HepG2 (cell line): ENCODE data around the gene C2orf49. TPM values are rescaled to one million over a fixed set of nuclear protein-coding genes. Genes with fewer than 3 reads are reported as not detected.
A peak's percentile ranks its signal among the peaks of the same experiment; 100 is the strongest.

Experiments used
- AHR ChIP-seq: IDR thresholded peaks from 2 replicates; pipeline ENCODE4 v1.6.1; 2018; ENCODE audit warnings: missing genetic modification reagents, missing compliant biosample characterization
- CREM ChIP-seq, 2 experiments: sonication (generic) in 1 of 2; formaldehyde crosslinking in 1 of 2; IDR thresholded peaks; 2 replicates each; pipeline versions ENCODE4 v1.4.0 to v1.6.1; 2016 to 2020; ENCODE audit warnings: antibody characterized with exemption in 1 of 2, mild to moderate bottlenecking in 1 of 2, missing genetic modification reagents in 1 of 2
- ELF3 ChIP-seq: IDR thresholded peaks from 2 replicates; pipeline ENCODE4 v1.6.1; 2016; ENCODE audit warnings: missing genetic modification reagents, missing compliant biosample characterization
- FOXA3 ChIP-seq: IDR thresholded peaks from 2 replicates; pipeline ENCODE4 v1.6.1; 2016; ENCODE audit warnings: missing genetic modification reagents, missing compliant biosample characterization
- HIVEP1 ChIP-seq: sonication (generic); formaldehyde crosslinking; IDR thresholded peaks from 2 replicates; pipeline ENCODE4 v1.4.0; 2020; ENCODE audit warnings: mild to moderate bottlenecking, missing genetic modification reagents
- HNF4A ChIP-seq: sonication (generic); formaldehyde crosslinking; IDR thresholded peaks from 2 replicates; pipeline ENCODE4 v1.4.0; 2020; ENCODE audit warnings: missing genetic modification reagents
- KMT2B ChIP-seq: IDR thresholded peaks from 2 replicates; pipeline ENCODE4 v1.6.1; 2016; ENCODE audit warnings: missing genetic modification reagents, missing compliant biosample characterization
- MXI1 ChIP-seq: IDR thresholded peaks from 3 replicates; pipeline ENCODE4 v1.6.1; 2012; ENCODE audit warnings: low read depth, low read length, inconsistent platforms, borderline replicate concordance
- MYC ChIP-seq: sonication (generic); formaldehyde crosslinking; IDR thresholded peaks from 2 replicates; pipeline ENCODE4 v1.9.0; 2021; ENCODE audit warnings: missing genetic modification reagents, borderline replicate concordance
- NFKB2 ChIP-seq: sonication (generic); formaldehyde crosslinking; IDR thresholded peaks from 2 replicates; pipeline ENCODE4 v1.4.0; 2020; ENCODE audit warnings: missing genetic modification reagents, borderline replicate concordance
- NONO ChIP-seq, 2 experiments: fragments of 450-650 bp in 1 of 2; sonication (generic) in 1 of 2; formaldehyde crosslinking in 1 of 2; IDR thresholded peaks in 1 of 2; conservative IDR thresholded peaks in 1 of 2; 2 replicates each; pipeline versions ENCODE4 v1.6.1 to v1.8.0; 2017 to 2022; ENCODE audit warnings: mild to moderate bottlenecking in 1 of 2, missing genetic modification reagents in 1 of 2, moderate library complexity in 1 of 2
- PRPF4 ChIP-seq: fragments of 200-400 bp; formaldehyde crosslinking; IDR thresholded peaks from 2 replicates; pipeline ENCODE4 v1.6.1; 2016; ENCODE audit warnings: low read length, low read depth; ENCODE audit not compliant: poor library complexity, severe bottlenecking
- SOX6 ChIP-seq, 2 experiments: fragments of 450-650 bp in 1 of 2; sonication (generic) in 1 of 2; formaldehyde crosslinking in 1 of 2; IDR thresholded peaks; 2 replicates each; pipeline versions ENCODE4 v1.4.0 to v1.6.1; 2017 to 2020; ENCODE audit warnings: antibody characterized with exemption in 1 of 2, mild to moderate bottlenecking in 1 of 2, missing genetic modification reagents in 1 of 2
- STAG1 ChIP-seq: sonication (generic); formaldehyde crosslinking; IDR thresholded peaks from 2 replicates; pipeline ENCODE4 v1.4.0; 2020; ENCODE audit warnings: missing genetic modification reagents
- YY1 ChIP-seq: IDR thresholded peaks from 2 replicates; pipeline ENCODE4 v1.6.1; 2011; ENCODE audit warnings: low read length, low read depth, moderate library complexity, mild to moderate bottlenecking; ENCODE audit not compliant: insufficient read depth, insufficient replicate concordance
- ZEB1 ChIP-seq: IDR thresholded peaks from 2 replicates; pipeline ENCODE4 v1.6.1; 2012; ENCODE audit warnings: mild to moderate bottlenecking, low read depth, inconsistent platforms; ENCODE audit not compliant: insufficient replicate concordance
- ZNF331 ChIP-seq: sonication (generic); formaldehyde crosslinking; IDR thresholded peaks from 2 replicates; pipeline ENCODE4 v1.4.0; 2020; ENCODE audit warnings: missing genetic modification reagents
- ZNF484 ChIP-seq: sonication (generic); formaldehyde crosslinking; IDR thresholded peaks from 2 replicates; pipeline ENCODE4 v1.5.1; 2020; ENCODE audit warnings: mild to moderate bottlenecking, low read depth, missing genetic modification reagents, borderline replicate concordance
- ZNF496 ChIP-seq: sonication (generic); formaldehyde crosslinking; IDR thresholded peaks from 2 replicates; pipeline ENCODE4 v1.8.1; 2023; ENCODE audit warnings: mild to moderate bottlenecking, moderate library complexity, missing genetic modification reagents; ENCODE audit not compliant: insufficient replicate concordance
- ZNF577 ChIP-seq: sonication (generic); formaldehyde crosslinking; IDR thresholded peaks from 2 replicates; pipeline ENCODE4 v1.4.0; 2020; ENCODE audit warnings: mild to moderate bottlenecking, low read depth, missing genetic modification reagents, borderline replicate concordance
- ZNF784 ChIP-seq: sonication (generic); formaldehyde crosslinking; IDR thresholded peaks from 2 replicates; pipeline ENCODE4 v1.5.1; 2020; ENCODE audit warnings: missing genetic modification reagents, mild to moderate bottlenecking, borderline replicate concordance
- polyA plus RNA-seq, 8 experiments: library from polyadenylated mRNA; depleted of rRNA in 3 of 8; stranded (reverse) in 7 of 8; unstranded in 1 of 8; fragments of >200 nt; fragmentation: Illumina TruSeq in 4 of 8; extraction: Trizol in 4 of 8; gene quantifications; 2 replicates each; pipeline versions ENCODE4 v1.2.1 to v1.2.3, GENCODE V29; 2011 to 2016; ENCODE audit warnings: low read depth in 4 of 8, missing spikeins in 1 of 8, mixed read lengths in 1 of 8; ENCODE audit not compliant: insufficient read depth in 1 of 8
- total RNA-seq, 5 experiments: library from RNA; depleted of rRNA; stranded (reverse); fragments of >200 nt; fragmentation: Illumina TruSeq; extraction: Trizol; gene quantifications; 2 replicates each; pipeline ENCODE4 v1.2.3, GENCODE V29; 2016; ENCODE audit warnings: low read depth in 1 of 5
- TF ChIP-seq, protein P1 (sequence below): sonication (generic); formaldehyde crosslinking; IDR thresholded peaks from 2 replicates; pipeline ENCODE4 v1.5.1; 2020; ENCODE audit warnings: mild to moderate bottlenecking, missing genetic modification reagents, borderline replicate concordance
- TF ChIP-seq, protein P2 (sequence below): fragments of 450-650 bp; IDR thresholded peaks from 2 replicates; pipeline ENCODE4 v1.6.1; 2017; ENCODE audit warnings: mild to moderate bottlenecking

C2orf49 gene
- total and polyA plus RNA-seq, 2 of the 13 experiments (the other 11 are each of a cell fraction or from before 2014, with no cell fraction given) = 24.7 to 28.8 TPM

DNA sequence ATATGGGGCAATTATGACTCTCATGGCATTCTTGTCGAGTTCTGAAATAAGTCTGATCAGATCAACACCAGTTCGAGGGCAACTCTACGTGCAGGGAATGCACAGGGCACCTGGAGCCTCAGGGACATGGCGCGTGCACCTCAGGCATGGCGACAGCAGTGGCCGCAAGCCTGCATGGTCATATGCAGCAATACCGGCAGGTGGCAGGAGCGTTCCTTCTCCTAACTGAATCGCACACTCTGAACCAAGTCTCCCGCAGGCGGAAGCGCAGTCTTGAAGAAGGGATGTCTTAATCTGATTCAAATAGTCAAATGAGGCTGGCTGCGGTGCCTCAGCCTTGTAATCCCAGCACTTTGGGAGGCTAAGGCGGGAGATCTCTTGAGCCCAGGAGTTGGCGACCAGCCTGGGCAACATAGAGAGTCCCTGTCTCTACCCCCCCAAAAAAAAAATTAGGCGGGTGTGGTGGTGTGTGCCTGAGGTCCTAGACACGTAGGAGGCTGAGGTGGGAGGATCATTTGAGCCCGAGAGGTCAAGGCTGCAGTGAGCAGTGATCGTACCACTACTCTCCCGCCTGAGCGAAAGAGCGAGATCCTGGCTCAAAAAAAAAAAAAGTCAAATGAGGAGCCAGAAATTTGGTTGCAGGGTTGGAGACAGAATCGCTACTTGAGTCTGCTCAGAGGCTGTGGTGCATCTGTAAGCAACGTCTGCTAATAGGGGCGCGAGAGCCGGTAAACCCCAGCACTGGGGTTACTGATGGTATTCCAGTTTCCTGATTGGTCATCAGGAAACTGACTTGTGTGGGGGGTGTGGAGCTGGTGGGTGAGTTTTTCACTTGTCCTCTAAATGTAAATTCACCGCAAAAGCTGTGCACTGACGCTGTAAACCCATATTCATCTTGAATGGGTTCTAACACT lies 32.7 kb downstream of the C2orf49 start (continued):
- TF ChIP-seq SOX6 (IDR thresholded peaks at IDR 0.05) = no peak
- TF ChIP-seq SOX6 (CRISPR knock-in tag; IDR thresholded peaks at IDR 0.05) = peak; percentile 51; the same call in 1 of the 2 replicates
- 0 out of 2 replicates have a peak, but pooled peaks have one; percentile 39 for TF ChIP-seq HIVEP1 (CRISPR knock-in tag)
- no peak for TF ChIP-seq ZEB1
- TF ChIP-seq NFKB2 (CRISPR knock-in tag) = peak; percentile 33; the same call in 1 of the 2 replicates
- peak; percentile 50; the same call in 1 of the 2 replicates for TF ChIP-seq MYC (CRISPR knock-in tag)
- TF ChIP-seq, protein P1, sequence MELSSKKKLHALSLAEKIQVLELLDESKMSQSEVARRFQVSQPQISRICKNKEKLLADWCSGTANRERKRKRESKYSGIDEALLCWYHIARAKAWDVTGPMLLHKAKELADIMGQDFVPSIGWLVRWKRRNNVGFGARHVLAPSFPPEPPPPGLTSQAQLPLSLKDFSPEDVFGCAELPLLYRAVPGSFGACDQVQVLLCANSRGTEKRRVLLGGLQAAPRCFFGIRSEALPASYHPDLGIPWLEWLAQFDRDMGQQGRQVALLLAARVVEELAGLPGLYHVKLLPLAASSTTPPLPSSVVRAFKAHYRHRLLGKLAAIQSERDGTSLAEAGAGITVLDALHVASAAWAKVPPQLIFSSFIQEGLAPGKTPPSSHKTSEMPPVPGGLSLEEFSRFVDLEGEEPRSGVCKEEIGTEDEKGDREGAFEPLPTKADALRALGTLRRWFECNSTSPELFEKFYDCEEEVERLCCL = no peak
- 0 out of 2 replicates have a peak, but pooled peaks have one; percentile 32 for TF ChIP-seq ELF3 (CRISPR knock-in tag)
- TF ChIP-seq, protein P2, sequence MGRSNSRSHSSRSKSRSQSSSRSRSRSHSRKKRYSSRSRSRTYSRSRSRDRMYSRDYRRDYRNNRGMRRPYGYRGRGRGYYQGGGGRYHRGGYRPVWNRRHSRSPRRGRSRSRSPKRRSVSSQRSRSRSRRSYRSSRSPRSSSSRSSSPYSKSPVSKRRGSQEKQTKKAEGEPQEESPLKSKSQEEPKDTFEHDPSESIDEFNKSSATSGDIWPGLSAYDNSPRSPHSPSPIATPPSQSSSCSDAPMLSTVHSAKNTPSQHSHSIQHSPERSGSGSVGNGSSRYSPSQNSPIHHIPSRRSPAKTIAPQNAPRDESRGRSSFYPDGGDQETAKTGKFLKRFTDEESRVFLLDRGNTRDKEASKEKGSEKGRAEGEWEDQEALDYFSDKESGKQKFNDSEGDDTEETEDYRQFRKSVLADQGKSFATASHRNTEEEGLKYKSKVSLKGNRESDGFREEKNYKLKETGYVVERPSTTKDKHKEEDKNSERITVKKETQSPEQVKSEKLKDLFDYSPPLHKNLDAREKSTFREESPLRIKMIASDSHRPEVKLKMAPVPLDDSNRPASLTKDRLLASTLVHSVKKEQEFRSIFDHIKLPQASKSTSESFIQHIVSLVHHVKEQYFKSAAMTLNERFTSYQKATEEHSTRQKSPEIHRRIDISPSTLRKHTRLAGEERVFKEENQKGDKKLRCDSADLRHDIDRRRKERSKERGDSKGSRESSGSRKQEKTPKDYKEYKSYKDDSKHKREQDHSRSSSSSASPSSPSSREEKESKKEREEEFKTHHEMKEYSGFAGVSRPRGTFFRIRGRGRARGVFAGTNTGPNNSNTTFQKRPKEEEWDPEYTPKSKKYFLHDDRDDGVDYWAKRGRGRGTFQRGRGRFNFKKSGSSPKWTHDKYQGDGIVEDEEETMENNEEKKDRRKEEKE = no peak
- TF ChIP-seq STAG1 (CRISPR knock-in tag) = peak; percentile 97
- TF ChIP-seq CREM (IDR thresholded peaks at IDR 0.05) = no peak
- TF ChIP-seq CREM (CRISPR knock-in tag; IDR thresholded peaks at IDR 0.05) = no peak
- peak; percentile 47; the same call in 1 of the 2 replicates for TF ChIP-seq FOXA3 (CRISPR knock-in tag)
- TF ChIP-seq ZNF577 (CRISPR knock-in tag) = no peak
- peak; percentile 35; the same call in 1 of the 2 replicates for TF ChIP-seq ZNF331 (CRISPR knock-in tag)
- TF ChIP-seq ZNF484 = no peak
- no peak for TF ChIP-seq NONO (IDR thresholded peaks at IDR 0.05)
- peak; percentile 29; the same call in 1 of the 2 replicates for TF ChIP-seq NONO (CRISPR knock-in tag; conservative IDR thresholded peaks at IDR 0.05)
- TF ChIP-seq KMT2B (CRISPR knock-in tag) = no peak
- TF ChIP-seq PRPF4 = peak; percentile 65
- peak; percentile 70 for TF ChIP-seq YY1
- 0 out of 3 replicates have a peak, but pooled peaks have one; percentile 23 for TF ChIP-seq MXI1
- 0 out of 2 replicates have a peak, but pooled peaks have one; percentile 77 for TF ChIP-seq ZNF784 (CRISPR knock-in tag)
- TF ChIP-seq HNF4A (CRISPR knock-in tag) = 0 out of 2 replicates have a peak, but pooled peaks have one; percentile 5
- no peak for TF ChIP-seq ZNF496 (CRISPR knock-in tag)
- TF ChIP-seq AHR (CRISPR knock-in tag) = peak; percentile 36; the same call in 1 of the 2 replicates
